Mesothelial cell of epicardium (in vitro differentiated cells): Measurements from ENCODE around the gene RALGAPA2. TPM values are rescaled to one million over a fixed set of nuclear protein-coding genes. Genes with fewer than 3 reads are reported as not detected.

Experiments used
- DNase-seq, 2 experiments: peaks; one replicate each; pipeline ENCODE4 v3.0.0; 2021; ENCODE audit warnings: low spot score in 2 of 2; ENCODE audit not compliant: unreplicated experiment in 2 of 2
- H3K27ac Mint-ChIP-seq: 2 replicates; pipeline ENCODE4 v1.8.0; 2021; ENCODE audit warnings: mixed read lengths
- H3K27me3 Mint-ChIP-seq: 2 replicates; pipeline ENCODE4 v1.8.0; 2021; ENCODE audit warnings: low read depth, mixed read lengths
- H3K36me3 Mint-ChIP-seq: 2 replicates; pipeline ENCODE4 v1.8.0; 2021; ENCODE audit warnings: mixed read lengths
- H3K4me1 Mint-ChIP-seq: 2 replicates; pipeline ENCODE4 v1.8.0; 2021; ENCODE audit warnings: mixed read lengths
- H3K4me3 Mint-ChIP-seq: 2 replicates; pipeline ENCODE4 v1.8.0; 2021; ENCODE audit warnings: mild to moderate bottlenecking, moderate library complexity, mixed read lengths
- H3K9me3 Mint-ChIP-seq: 2 replicates; pipeline ENCODE4 v1.8.0; 2021; ENCODE audit warnings: mixed read lengths
- CTCF ChIP-seq: fragments of 200-600 bp; sonication (generic); IDR thresholded peaks from one replicate; pipeline ENCODE4 v1.5.0; 2021; ENCODE audit warnings: antibody characterized with exemption; ENCODE audit not compliant: unreplicated experiment
- total RNA-seq: library from RNA; stranded (reverse); gene quantifications from 3 replicates; pipeline ENCODE4 v1.2.1, GENCODE V29; 2021

Gene RALGAPA2
- total RNA-seq, 1 donor from 2014 or later = 27.5 TPM

GRCh38 chr20:20370094-20370575 lies 342.3 kb downstream of the RALGAPA2 start:
- no peaks in the 10 kb centered on the region for H3K36me3 Mint-ChIP-seq
- H3K9me3 Mint-ChIP-seq = no peaks in the 10 kb centered on the region
- peaks cover 82% of the 10 kb centered on the region for H3K27me3 Mint-ChIP-seq
- DNase-seq = no peak
- peak overlapping the region; percentile 63 for H3K4me3 Mint-ChIP-seq
- no peak for TF ChIP-seq CTCF
- no peak overlapping the region for H3K27ac Mint-ChIP-seq
- peaks cover 8% of the 10 kb centered on the region for H3K4me1 Mint-ChIP-seq

- Mint-ChIP-seq H3K27me3 (peaks cover 82% of the 10 kb centered on the region), H3K27ac (no peak overlapping the region), H3K4me1 (peaks cover 8% of the 10 kb centered on the region), H3K4me3 (peak overlapping the region; percentile 63), H3K36me3 (no peaks in the 10 kb centered on the region), H3K9me3 (no peaks in the 10 kb centered on the region)
- no peak for TF ChIP-seq CTCF
- DNase-seq = no peak
These were observed 343.0 kb downstream of the RALGAPA2 start for GRCh38 chr20:20369250-20370093.

GRCh38 chr20:20368418-20369249 lies 343.8 kb downstream of the RALGAPA2 start:
- H3K4me3 Mint-ChIP-seq = no peak overlapping the region
- H3K27ac Mint-ChIP-seq = no peak overlapping the region
- peaks cover 80% of the 10 kb centered on the region for H3K27me3 Mint-ChIP-seq
- H3K36me3 Mint-ChIP-seq = no peaks in the 10 kb centered on the region
- DNase-seq = no peak
- H3K4me1 Mint-ChIP-seq = peaks cover 8% of the 10 kb centered on the region
- TF ChIP-seq CTCF = no peak
- no peaks in the 10 kb centered on the region for H3K9me3 Mint-ChIP-seq

GRCh38 chr20:20367575-20368417 lies 344.6 kb downstream of the RALGAPA2 start, which contains the start of gene INSM1:
TSS of gene INSM1 (plus strand) at chr20:20368104. CDS start at chr20:20368268, 164 bp downstream.
- no peak for DNase-seq
- peaks cover 8% of the 10 kb centered on the region for H3K4me1 Mint-ChIP-seq
- TF ChIP-seq CTCF = no peak
- no peak within 1 kb of the TSS for H3K27ac Mint-ChIP-seq
- H3K36me3 Mint-ChIP-seq = no peaks in the 10 kb centered on the region
- H3K9me3 Mint-ChIP-seq = no peaks in the 10 kb centered on the region
- peaks cover 80% of the 10 kb centered on the region for H3K27me3 Mint-ChIP-seq
- H3K4me3 Mint-ChIP-seq = peak within 1 kb of the TSS; percentile 58
